HG03575 (cell line): ENCODE data around the gene CACNA1F.

ENCODE experiments used
- ATAC-seq: cut with Tn5 transposase; IDR thresholded peaks from one replicate; pipeline ENCODE4 v1.9.1; 2021; ENCODE audit not compliant: unreplicated experiment, insufficient number of reproducible peaks, low FRiP score; ENCODE audit errors: extremely low read depth

CACNA1F gene

DNA sequence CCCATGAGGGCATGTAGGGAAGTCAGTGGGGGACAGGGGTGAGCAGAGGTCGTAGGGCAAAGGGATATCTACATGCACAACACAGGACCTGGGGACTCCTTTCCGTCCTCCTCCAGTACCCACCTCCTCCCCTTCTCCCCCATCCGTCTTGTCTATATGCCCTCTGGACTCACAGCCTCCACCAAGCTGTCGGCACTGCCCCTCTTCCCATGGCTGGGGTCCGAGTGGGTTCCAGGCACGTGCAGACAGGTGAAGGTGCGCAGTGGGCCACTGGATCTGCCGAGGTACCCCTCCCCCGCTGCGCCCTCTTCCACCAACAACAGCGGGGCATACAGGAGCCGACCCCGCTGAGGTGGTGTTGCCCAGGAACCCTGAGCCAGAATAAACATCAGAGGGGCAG, 27.7 kb downstream of the CACNA1F start:
- no peak for ATAC-seq

- no peak for ATAC-seq
These were observed 28.4 kb downstream of the CACNA1F start for GRCh38 chrX:49204709-49205108.

- no peak for ATAC-seq
These were observed 29.1 kb downstream of the CACNA1F start for GRCh38 chrX:49204017-49204416.

DNA sequence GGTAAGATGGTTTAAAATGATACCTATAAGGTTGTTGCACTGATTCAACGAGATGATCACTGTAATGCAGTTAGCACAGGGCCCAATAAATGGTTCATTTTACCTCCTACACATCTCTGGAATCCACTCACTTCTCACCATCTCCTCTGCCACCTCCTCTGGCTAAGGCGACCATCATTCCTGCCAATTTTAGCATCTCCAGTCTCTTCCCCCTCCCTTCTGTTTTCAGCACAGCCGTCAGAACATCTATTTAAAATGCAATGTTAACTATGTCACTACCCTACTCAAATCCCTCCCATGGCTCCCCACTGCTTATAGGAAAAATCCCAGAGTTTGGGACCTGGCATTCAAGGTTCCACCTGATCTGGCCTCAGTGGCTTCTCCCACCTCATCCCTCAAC, 29.6 kb downstream of the CACNA1F start:
- ATAC-seq, result no peak

- no peak for ATAC-seq
These were observed 31.1 kb downstream of the CACNA1F start for GRCh38 chrX:49202022-49202421.

DNA sequence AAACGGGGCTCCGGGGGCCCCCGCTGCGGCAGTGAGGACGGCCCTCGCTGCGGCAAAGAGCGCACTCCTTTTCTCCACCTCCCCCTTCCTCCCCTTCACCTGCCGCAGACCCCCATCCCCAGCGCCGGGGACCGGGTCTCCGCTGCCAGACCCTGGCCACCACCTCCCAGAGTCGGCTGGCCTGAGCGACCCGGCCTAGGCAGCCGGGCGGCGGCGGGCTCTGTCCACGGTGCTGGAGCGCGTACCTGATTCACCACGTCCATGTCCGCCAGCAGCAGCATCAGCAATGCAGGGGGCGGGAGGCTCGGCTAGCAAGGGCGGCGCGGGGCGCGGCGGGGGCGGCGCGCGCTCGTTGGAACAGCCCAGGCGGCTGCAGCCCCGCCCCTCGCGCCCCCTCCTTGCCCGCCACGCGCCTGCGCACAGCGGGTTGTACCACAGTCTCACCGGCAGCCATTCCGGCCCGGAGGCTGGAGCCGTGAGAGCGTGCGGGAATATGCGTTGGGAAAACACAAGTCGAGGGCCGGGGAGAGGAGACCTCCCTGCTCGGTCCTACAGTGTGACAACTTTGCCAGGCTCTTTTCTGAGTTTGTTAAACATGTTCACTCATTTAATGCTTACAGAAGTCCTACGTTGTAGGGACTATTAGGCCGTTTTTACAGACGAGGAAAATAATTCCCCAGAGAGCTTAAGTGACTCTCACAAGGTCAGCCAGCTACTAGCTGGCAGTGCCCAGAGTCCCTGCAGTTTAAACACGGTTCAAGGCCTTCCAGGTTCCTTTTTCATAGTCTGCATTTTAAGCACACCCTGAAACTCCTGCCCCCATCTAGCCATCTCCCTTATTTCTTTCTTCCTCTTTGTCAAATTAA, 33.0 kb downstream of the CACNA1F start, which contains the start of gene SYP:
SYP (minus strand) TSS at position 288 of the 866 bp plus-strand sequence; CDS start at position 281, 7 bp downstream.
- ATAC-seq, result no peak

DNA sequence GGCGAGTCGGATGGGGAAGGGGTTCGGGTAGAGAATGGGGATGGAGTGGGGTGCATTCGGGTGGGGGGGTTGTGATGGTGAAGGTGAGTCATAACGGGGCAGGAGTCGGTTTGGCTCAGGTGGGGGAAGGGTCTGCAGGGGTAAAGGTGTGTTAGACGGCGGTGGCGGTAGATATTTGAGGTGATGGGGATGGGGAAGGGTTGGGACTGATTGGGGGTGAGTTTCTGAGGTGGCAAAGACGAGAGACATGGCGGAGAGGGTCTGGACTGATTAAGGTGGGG, 33.9 kb downstream of the CACNA1F start:
- no peak for ATAC-seq

- ATAC-seq, result no peak
These were observed 34.4 kb downstream of the CACNA1F start for GRCh38 chrX:49198540-49199314.

- ATAC-seq, result no peak
These were observed 35.5 kb downstream of the CACNA1F start for GRCh38 chrX:49197543-49198087.

DNA sequence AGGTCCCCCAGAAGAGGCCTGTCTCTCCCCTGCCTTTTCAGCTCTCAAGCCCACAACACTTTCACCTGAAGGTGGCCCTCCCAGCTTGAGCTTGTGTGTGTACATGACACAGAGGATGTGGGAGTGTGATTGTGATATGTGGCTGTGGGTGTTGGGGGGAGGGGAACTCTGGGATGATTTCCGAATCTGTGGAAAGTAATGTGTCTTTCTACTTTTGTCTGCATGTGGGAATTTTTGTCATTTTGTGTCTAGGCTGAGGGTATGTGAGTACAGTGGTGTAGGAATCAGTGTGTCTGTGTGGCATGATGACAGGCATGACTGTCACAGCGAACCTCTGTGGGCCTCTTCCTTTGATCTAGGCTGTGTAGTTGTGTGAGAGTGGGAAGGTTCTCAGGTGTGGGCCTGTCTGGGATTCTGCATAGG, 39.6 kb downstream of the CACNA1F start:
- ATAC-seq, result no peak

DNA sequence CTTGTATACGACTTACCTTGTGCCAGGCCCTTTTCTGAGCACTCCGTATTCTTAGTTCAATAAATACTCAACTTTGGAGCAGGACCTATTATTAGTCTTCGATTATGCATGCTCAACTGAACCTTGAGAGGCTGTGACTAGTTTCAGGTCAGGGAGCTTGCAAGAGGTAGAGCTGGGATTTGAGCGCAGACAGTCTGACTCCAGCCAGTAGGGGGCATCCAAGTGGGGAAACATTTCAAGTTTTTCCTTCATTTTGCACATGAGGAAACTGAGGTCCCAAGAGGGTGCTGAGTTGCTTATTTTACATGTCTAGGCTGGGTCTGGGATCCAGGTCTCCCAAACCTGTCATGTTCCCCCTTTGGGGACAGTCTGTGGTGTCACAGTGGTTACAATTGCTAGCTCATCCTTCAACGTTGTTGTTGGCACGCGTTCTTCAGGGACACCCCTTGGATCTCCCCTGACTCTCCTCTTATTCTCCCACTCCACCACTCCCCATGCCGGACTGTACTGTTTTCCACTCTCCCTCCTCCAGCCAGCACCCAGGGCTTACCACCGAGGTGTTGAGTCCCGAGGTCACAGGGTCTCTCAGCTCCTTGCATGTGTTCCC, 40.3 kb downstream of the CACNA1F start:
- ATAC-seq, result no peak

DNA sequence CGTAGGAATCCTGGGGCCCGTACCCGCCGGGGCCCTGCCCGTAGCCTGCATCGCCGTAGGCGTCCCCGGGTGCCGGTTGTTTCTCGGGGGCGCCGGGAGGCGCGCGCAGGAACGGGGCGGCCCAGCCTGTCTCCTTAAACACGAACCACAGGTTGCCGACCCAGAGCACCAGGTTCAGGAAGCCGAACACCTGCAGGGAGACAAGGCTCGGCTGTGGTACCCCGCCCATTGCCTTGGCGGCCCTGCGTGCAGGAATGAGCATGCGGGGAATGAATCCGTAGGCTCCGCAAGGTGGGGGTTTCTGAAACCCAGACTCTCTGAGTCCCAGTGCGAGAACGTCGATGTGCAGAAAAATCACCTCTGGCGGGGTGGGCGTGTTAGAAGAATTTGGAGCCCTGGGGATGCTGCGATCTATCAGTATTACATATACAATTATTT, 41.5 kb downstream of the CACNA1F start:
- ATAC-seq, result no peak

GRCh38 chrX:49190821-49191573, 42.1 kb downstream of the CACNA1F start:
- peak; percentile 77 for ATAC-seq

GRCh38 chrX:49189606-49190005, 43.5 kb downstream of the CACNA1F start:
- no peak for ATAC-seq

- ATAC-seq, result no peak
These were observed 44.6 kb downstream of the CACNA1F start for GRCh38 chrX:49188468-49189076.

- ATAC-seq, result no peak
These were observed 45.6 kb downstream of the CACNA1F start for GRCh38 chrX:49187526-49187925.

GRCh38 chrX:49187028-49187394, 46.1 kb downstream of the CACNA1F start:
- ATAC-seq, result no peak

DNA sequence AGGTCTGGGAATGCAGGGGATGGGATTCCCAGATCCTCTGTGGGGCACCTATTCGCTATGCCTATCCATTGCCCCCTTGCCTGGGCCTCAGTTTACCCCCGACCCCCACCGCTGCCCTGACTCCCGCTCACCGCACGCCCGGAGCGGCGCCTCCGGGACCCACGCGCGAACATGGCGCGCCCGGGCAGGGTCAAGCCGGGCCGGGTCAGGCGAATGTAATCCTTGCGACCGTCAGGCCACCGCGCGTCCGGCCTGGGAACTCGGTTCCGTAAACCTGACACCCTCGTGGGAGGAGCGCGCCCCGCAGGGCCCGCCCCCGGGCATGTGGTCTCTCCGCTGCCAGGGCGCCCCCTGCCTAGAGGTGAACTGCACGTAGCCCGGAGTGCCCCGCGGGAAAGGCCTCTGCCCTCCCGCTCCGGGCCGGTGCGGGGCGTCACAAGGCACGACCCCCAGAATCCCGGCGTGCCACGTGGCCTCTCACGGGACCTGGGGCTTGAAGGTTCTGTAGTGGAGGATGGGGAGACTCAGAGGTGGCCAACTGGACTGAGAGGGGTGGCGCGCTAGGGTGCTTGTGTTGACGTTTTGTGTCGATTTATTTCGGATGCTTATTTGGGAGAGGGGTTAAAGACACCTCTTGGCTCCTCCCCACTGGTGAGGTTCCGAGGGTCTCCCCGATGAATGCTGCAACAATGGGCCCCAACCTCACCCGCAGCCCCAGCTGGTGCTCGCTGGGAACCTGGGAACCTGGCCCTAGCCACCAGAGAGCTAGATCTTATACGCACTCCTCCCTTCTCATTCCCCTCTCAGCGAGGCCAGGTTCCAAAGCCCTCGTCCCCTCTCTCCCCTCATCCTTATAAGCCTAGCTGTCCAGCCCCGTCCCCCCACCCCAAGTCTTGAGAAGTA, 46.8 kb downstream of the CACNA1F start, which contains the start of gene PRICKLE3:
PRICKLE3 (minus strand) TSS at position 249 of the 903 bp plus-strand sequence; CDS start at position 173, 76 bp downstream.
- ATAC-seq, result no peak
